Liver (tissue), 9 donors: Measurements from ENCODE around the gene PTGER2. TPM values are rescaled to one million over a fixed set of nuclear protein-coding genes. Genes with fewer than 3 reads are reported as not detected.

Source experiments
- DNase-seq: peaks from one replicate; pipeline ENCODE4 v3.0.0-alpha.2; 2017; ENCODE audit warnings: low spot score
- H3K27ac ChIP-seq, 2 donors: one replicate each; pipeline ENCODE4 v1.7.0; 2013; ENCODE audit warnings: inconsistent platforms in 2 of 2, low read length in 2 of 2, control low read depth in 1 of 2, low read depth in 1 of 2, mild to moderate bottlenecking in 1 of 2
- H3K27me3 ChIP-seq, 4 donors: one replicate each; pipeline versions ENCODE4 v1.6.1 to v1.7.0; 2013; ENCODE audit warnings: low read length in 3 of 4, inconsistent platforms in 1 of 4, mild to moderate bottlenecking in 1 of 4, moderate library complexity in 1 of 4; ENCODE audit not compliant: control insufficient read depth in 4 of 4, insufficient read depth in 4 of 4
- H3K36me3 ChIP-seq, 4 donors: one replicate each; pipeline versions ENCODE4 v1.6.1 to v1.7.0; 2013; ENCODE audit warnings: low read length in 3 of 4, mild to moderate bottlenecking in 3 of 4, low read depth in 1 of 4, moderate library complexity in 1 of 4; ENCODE audit not compliant: control insufficient read depth in 4 of 4, insufficient read depth in 3 of 4
- H3K4me1 ChIP-seq, 4 donors: one replicate each; pipeline versions ENCODE4 v1.6.1 to v1.7.0; 2013; ENCODE audit warnings: low read length in 3 of 4, mild to moderate bottlenecking in 3 of 4, moderate library complexity in 1 of 4; ENCODE audit not compliant: control insufficient read depth in 4 of 4, insufficient read depth in 4 of 4
- H3K4me3 ChIP-seq, 3 donors: one replicate each; pipeline versions ENCODE4 v1.6.1 to v1.7.0; 2013; ENCODE audit warnings: low read length in 3 of 3, control low read depth in 1 of 3, low read depth in 1 of 3, mild to moderate bottlenecking in 1 of 3
- H3K9ac ChIP-seq, 2 donors: one replicate each; pipeline ENCODE4 v1.7.0; 2013; ENCODE audit warnings: low read length in 2 of 2, mild to moderate bottlenecking in 2 of 2, moderate library complexity in 2 of 2, control low read depth in 1 of 2, low read depth in 1 of 2
- H3K9me3 ChIP-seq, 4 donors: one replicate each; pipeline versions ENCODE4 v1.6.1 to v1.7.0; 2013; ENCODE audit warnings: low read length in 3 of 4; ENCODE audit not compliant: control insufficient read depth in 4 of 4
- ATF3 ChIP-seq: IDR thresholded peaks from 2 replicates; pipeline ENCODE4 v1.6.1; 2016; ENCODE audit warnings: antibody characterized with exemption
- CTCF ChIP-seq: fragments of 150-350 bp; IDR thresholded peaks from 2 replicates; pipeline ENCODE4 v1.5.1; 2017; ENCODE audit warnings: improper control_type of control experiment, low read depth, low read length; ENCODE audit not compliant: missing input control
- FOXA1 ChIP-seq: IDR thresholded peaks from 2 replicates; pipeline ENCODE4 v1.6.1; 2016; ENCODE audit warnings: antibody characterized with exemption
- GABPA ChIP-seq, 2 donors: IDR thresholded peaks in 1 of 2; conservative IDR thresholded peaks in 1 of 2; 2 replicates each; pipeline ENCODE4 v1.6.1; 2016; ENCODE audit warnings: antibody characterized with exemption in 2 of 2, mild to moderate bottlenecking in 1 of 2, moderate library complexity in 1 of 2
- MAX ChIP-seq: IDR thresholded peaks from 2 replicates; pipeline ENCODE4 v1.6.1; 2016; ENCODE audit warnings: antibody characterized with exemption
- RAD21 ChIP-seq, 2 donors: IDR thresholded peaks; 2 replicates each; pipeline ENCODE4 v1.6.1; 2016; ENCODE audit warnings: antibody characterized with exemption in 2 of 2, mild to moderate bottlenecking in 2 of 2
- RXRA ChIP-seq, 2 donors: IDR thresholded peaks; 2 replicates each; pipeline ENCODE4 v1.6.1; 2017 to 2018; ENCODE audit warnings: antibody characterized with exemption in 2 of 2, mild to moderate bottlenecking in 1 of 2
- SP1 ChIP-seq: IDR thresholded peaks from 2 replicates; pipeline ENCODE4 v1.6.1; 2018; ENCODE audit warnings: antibody characterized with exemption, mild to moderate bottlenecking
- TAF1 ChIP-seq: conservative IDR thresholded peaks from 2 replicates; pipeline ENCODE4 v1.6.1; 2016; ENCODE audit warnings: antibody characterized with exemption, mild to moderate bottlenecking
- YY1 ChIP-seq: IDR thresholded peaks from 2 replicates; pipeline ENCODE4 v1.6.1; 2016; ENCODE audit warnings: antibody characterized with exemption, mild to moderate bottlenecking
- ZBTB33 ChIP-seq: IDR thresholded peaks from 2 replicates; pipeline ENCODE4 v1.6.1; 2016; ENCODE audit warnings: antibody characterized with exemption
- WGBS: extraction: QIAGEN DNeasy Blood & Tissue Kit; methylation state at CpG from one replicate; pipeline ENCODE4 v1.1.7; 2013; 5-methylcytosine and 5-hydroxymethylcytosine counted together
- polyA plus RNA-seq, 2 donors: library from polyadenylated mRNA; stranded (reverse) in 1 of 2; unstranded in 1 of 2; fragments of 200-250 nt in 1 of 2; fragments of >200 nt in 1 of 2; fragmentation: Nextera tagmentation in 1 of 2; extraction: Ambion mirVana in 1 of 2; gene quantifications; one replicate each; pipeline versions ENCODE4 v1.2.1 to v1.2.3, GENCODE V29; 2013 to 2015
- total RNA-seq, 2 donors: library from RNA; depleted of rRNA; stranded (reverse); fragments of >200 nt; gene quantifications; one replicate each; pipeline ENCODE4 v1.2.3, GENCODE V29; 2014
- donor health status: healthy.
- donor health status: healthy.
- donor health status: healthy.
- donor health status: healthy.
- donor health status: healthy.

The PTGER2 gene
- total and polyA plus RNA-seq, 4 donors: 0.36 to 1.9 (median 0.81) TPM

- H3K4me1 ChIP-seq: peaks cover 8 to 24% (median 17%) of the 10 kb centered on the region in 4 donors
- peaks cover 0 to 3% (median 0%) of the 10 kb centered on the region in 4 donors for H3K9me3 ChIP-seq
- H3K9ac ChIP-seq: no peak overlapping the region
- no peak for TF ChIP-seq CTCF
- TF ChIP-seq FOXA1: no peak
- no peak for TF ChIP-seq MAX
- no peak for TF ChIP-seq GABPA (IDR thresholded peaks at IDR 0.05 in 1 of 2, conservative IDR thresholded peaks at IDR 0.05 in 1 of 2)
- TF ChIP-seq TAF1: no peak
- no peak for TF ChIP-seq YY1
- TF ChIP-seq RXRA (IDR thresholded peaks at IDR 0.05): no peak
- TF ChIP-seq ZBTB33: no peak
- no peak for TF ChIP-seq SP1
- no peak for TF ChIP-seq ATF3
- TF ChIP-seq RAD21 (IDR thresholded peaks at IDR 0.05): no peak
- WGBS: 26% methylated on average over 10 of the region's 10 CpGs
- peak overlapping the region; percentile 41 to 51 (median 45) for H3K4me3 ChIP-seq
- H3K27me3 ChIP-seq: peaks cover 0 to 11% (median 3%) of the 10 kb centered on the region in 4 donors
- peak overlapping the region in 1 of 2 donors; percentile 19 for H3K27ac ChIP-seq
- no peak for DNase-seq
- no peaks in the 10 kb centered on the region for H3K36me3 ChIP-seq
These were observed 650 bp upstream of the PTGER2 start for GRCh38 chr14:52313462-52313861.

- H3K27ac ChIP-seq: peak overlapping the region; percentile 6 to 7
These were observed 663 bp downstream of the PTGER2 start for GRCh38 chr14:52314595-52315354.

More at GRCh38 chr14:52314595-52315354, 663 bp downstream of the PTGER2 start:
- Histone ChIP-seq H3K4me3 (peak overlapping the region; percentile 41 to 65 (median 51)), H3K4me1 (peaks cover 8 to 24% (median 17%) of the 10 kb centered on the region in 4 donors), H3K9ac (no peak overlapping the region), H3K9me3 (no peaks in the 10 kb centered on the region), H3K36me3 (no peaks in the 10 kb centered on the region), H3K27me3 (peaks cover 0 to 15% (median 3%) of the 10 kb centered on the region in 4 donors)
- 3% methylated on average over 63 of the region's 63 CpGs for WGBS
- TF ChIP-seq CTCF (no peak), TAF1 (no peak), GABPA (IDR thresholded peaks at IDR 0.05 in 1 of 2, conservative IDR thresholded peaks at IDR 0.05 in 1 of 2) (no peak)
- no peak for DNase-seq
